Kidney epithelial cell (primary cell): ENCODE data around the gene SRSF2. TPM values are rescaled to one million over a fixed set of nuclear protein-coding genes. Genes with fewer than 3 reads are reported as not detected.
A peak's percentile ranks its signal among the peaks of the same experiment; 100 is the strongest.
"Not testable (repeated sequence)": the region's sequence is repeated elsewhere in the genome, so short reads cannot be mapped to it uniquely, and the experiment has no call there.

Experiments
- DNase-seq: peaks from one replicate; pipeline ENCODE4 v3.0.0-alpha.2; 2010; ENCODE audit warnings: low read depth
- H3K27me3 ChIP-seq: 2 replicates; pipeline ENCODE4 v1.6.0; 2011; ENCODE audit warnings: low read length; ENCODE audit not compliant: control insufficient read depth, insufficient read depth
- H3K36me3 ChIP-seq: 2 replicates; pipeline ENCODE4 v1.5.1; 2011; ENCODE audit warnings: low read length; ENCODE audit not compliant: control insufficient read depth, insufficient read depth
- H3K4me3 ChIP-seq: 2 replicates; pipeline ENCODE4 v1.5.1; 2011; ENCODE audit warnings: low read depth, mild to moderate bottlenecking, control low read depth, low read length
- CTCF ChIP-seq: IDR thresholded peaks from 2 replicates; pipeline ENCODE4 v1.5.1; 2011; ENCODE audit warnings: mild to moderate bottlenecking, moderate library complexity, low read length, control low read depth, inconsistent platforms; ENCODE audit not compliant: insufficient read depth, poor library complexity, severe bottlenecking
- total RNA-seq: library from RNA; depleted of rRNA; stranded (reverse); fragments of >200 nt; gene quantifications from 2 replicates; pipeline ENCODE4 v1.2.3, GENCODE V29; 2015

SRSF2 gene
- total RNA-seq, 1 donor from 2014 or later = 185 TPM

- DNase-seq = no peak
- Histone ChIP-seq H3K27me3 (no peaks in the 10 kb centered on the region), H3K36me3 (peaks cover 2% of the 10 kb centered on the region), H3K4me3 (no peak overlapping the region)
- TF ChIP-seq CTCF = no peak
Observed at GRCh38 chr17:76742958-76743357, 5.8 kb upstream of the SRSF2 start.

- DNase-seq = no peak
- H3K4me3 ChIP-seq = no peak overlapping the region
- no peaks in the 10 kb centered on the region for H3K27me3 ChIP-seq
- no peak for TF ChIP-seq CTCF
- H3K36me3 ChIP-seq = peaks cover 2% of the 10 kb centered on the region
Observed at GRCh38 chr17:76740329-76741118, 3.4 kb upstream of the SRSF2 start.

DNA sequence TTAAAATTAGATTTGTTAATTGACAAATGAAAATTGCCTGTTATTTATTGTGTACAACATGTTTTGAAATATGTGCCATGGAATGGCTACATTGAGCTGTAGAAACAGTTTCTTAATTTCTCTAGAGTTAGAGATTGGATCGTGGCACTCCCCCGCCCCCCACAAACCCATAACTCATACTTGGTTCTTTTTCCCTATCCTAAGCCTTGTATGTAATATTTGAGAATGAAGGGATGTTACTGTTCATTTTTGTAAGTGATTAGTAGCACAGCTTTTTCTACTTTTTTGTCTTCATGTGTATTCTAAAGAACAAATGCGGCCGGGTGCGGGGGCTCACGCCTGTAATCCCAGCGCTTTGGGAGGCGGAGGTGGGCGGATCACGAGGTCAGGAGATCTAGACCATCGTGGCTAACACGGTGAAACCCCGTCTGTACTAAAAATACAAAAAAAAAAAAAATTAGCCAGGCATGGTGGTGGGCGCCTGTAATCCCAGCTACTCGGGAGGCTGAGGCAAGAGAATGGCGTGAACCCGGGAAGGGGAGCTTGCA, 2.5 kb upstream of the SRSF2 start:
- not testable (repeated sequence) for H3K4me3 ChIP-seq, DNase-seq, H3K27me3 ChIP-seq, H3K36me3 ChIP-seq

DNA sequence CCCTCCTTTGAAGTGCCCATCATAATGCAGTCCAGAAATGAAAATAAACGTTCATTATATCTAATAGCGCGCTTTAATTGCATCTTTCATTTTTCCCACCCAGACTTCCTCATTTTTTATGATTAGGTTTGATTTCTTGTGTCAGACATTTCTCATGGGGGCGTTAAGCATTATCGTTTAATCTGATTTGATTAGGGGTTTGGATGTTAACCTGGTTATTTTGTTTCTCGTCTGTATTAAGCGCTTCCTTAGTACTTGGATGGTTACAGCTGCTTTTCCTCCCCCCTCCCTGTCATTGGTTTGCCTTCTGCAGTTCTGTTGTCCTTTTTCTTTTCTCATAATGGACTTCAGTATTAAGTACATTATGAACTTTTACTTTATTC, 1.3 kb upstream of the SRSF2 start:
- H3K27me3 ChIP-seq = no peaks in the 10 kb centered on the region
- H3K4me3 ChIP-seq = peak overlapping the region; percentile 63
- no peak for TF ChIP-seq CTCF
- DNase-seq = no peak
- H3K36me3 ChIP-seq = peaks cover 1% of the 10 kb centered on the region

DNA sequence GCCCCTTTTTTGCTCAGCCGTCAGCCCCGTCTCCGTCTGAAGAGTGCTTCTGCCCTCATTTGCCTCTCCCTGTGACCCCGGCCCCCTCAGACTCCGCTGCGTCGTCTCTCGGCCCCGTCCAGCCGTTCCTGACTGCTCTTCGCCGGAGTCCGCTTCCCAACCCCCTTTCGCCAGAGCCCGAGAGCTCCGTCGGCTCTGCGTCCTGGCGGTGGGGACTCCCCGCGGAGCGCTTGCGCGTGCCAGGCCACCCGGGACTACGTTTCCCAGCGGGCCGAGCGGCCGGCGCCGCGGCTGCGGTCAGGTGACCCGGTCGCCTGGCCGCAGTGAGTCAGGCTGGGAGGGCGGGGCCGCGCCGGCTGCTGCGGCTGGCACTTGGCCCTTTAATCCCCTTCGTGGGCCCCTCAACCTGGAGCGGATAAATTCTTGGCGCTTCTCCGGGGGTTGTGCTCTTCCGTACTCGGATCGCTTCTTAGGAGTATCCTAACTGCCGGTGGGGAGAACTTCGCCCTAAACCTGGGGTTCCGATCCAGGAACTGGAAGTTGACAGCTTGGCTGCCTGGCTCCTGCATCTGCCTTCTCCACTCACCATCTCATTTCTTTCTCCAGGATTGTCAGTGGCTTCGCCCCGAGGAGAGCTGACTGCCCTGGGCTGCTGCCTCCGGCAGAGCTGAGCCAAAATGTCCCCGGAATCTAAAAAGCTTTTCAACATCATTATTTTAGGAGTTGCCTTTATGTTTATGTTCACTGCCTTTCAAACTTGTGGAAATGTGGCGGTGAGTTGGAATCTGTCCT, 741 bp upstream of the SRSF2 start, which contains the start of gene MFSD11:
MFSD11 (plus strand) TSS at position 444 of the 792 bp plus-strand sequence; CDS start at position 678, 234 bp downstream.
- TF ChIP-seq CTCF = no peak
- no peak for DNase-seq
- Histone ChIP-seq H3K4me3 (peak within 1 kb of the TSS; percentile 95), H3K27me3 (no peaks in the 10 kb centered on the region), H3K36me3 (peaks cover 1% of the 10 kb centered on the region)
